Uterus (tissue), 4 donors: Measurements from ENCODE around the gene FOXP2. TPM values are rescaled to one million over a fixed set of nuclear protein-coding genes. Genes with fewer than 3 reads are reported as not detected.

ENCODE experiments used
- DNase-seq, 2 donors: peaks; one replicate each; pipeline ENCODE4 v3.0.0-alpha.2; 2019 to 2020
- H3K27ac ChIP-seq, 2 donors: fragments of 200-600 bp; sonication (generic); 1 replicate in 1 of 2; 2 replicates in 1 of 2; pipeline ENCODE4 v1.5.1; 2016 to 2018
- H3K27me3 ChIP-seq, 2 donors: fragments of 200-600 bp; sonication (generic); one replicate each; pipeline ENCODE4 v1.5.1; 2018 to 2019; ENCODE audit warnings: control low read depth in 1 of 2
- H3K36me3 ChIP-seq, 2 donors: fragments of 200-600 bp; sonication (generic); one replicate each; pipeline ENCODE4 v1.5.1; 2019; ENCODE audit warnings: control low read depth in 1 of 2
- H3K4me1 ChIP-seq, 2 donors: fragments of 200-600 bp; sonication (generic); one replicate each; pipeline ENCODE4 v1.5.1; 2018 to 2019; ENCODE audit warnings: control low read depth in 1 of 2
- H3K4me3 ChIP-seq, 2 donors: fragments of 200-600 bp; sonication (generic); 1 replicate in 1 of 2; 2 replicates in 1 of 2; pipeline ENCODE4 v1.5.1; 2018 to 2019; ENCODE audit warnings: mild to moderate bottlenecking in 1 of 2
- H3K9me3 ChIP-seq, 2 donors: fragments of 200-600 bp; sonication (generic); one replicate each; pipeline ENCODE4 v1.5.1; 2019; ENCODE audit warnings: control low read depth in 1 of 2
- POLR2A ChIP-seq, 2 donors: fragments of 450-650 bp; IDR thresholded peaks; one replicate each; pipeline ENCODE4 v1.6.1; 2016; ENCODE audit warnings: antibody characterized with exemption in 2 of 2, mild to moderate bottlenecking in 1 of 2, moderate library complexity in 1 of 2
- intact Hi-C: fragments of 100-400 bp; cut with DNase I; formaldehyde crosslinking; loops from one replicate; pipeline ENCODE4 v1.15.1; 2023; ENCODE audit warnings: low total_unique reads
- total RNA-seq, 4 donors: library from RNA; depleted of rRNA in 3 of 4; stranded (reverse); fragments of >200 nt in 3 of 4; gene quantifications; one replicate each; pipeline versions ENCODE4 v1.1.0 to v1.2.4, GENCODE V29; 2014 to 2023
- TF ChIP-seq, protein P1 (sequence below), 4 experiments: fragments of 200-600 bp in 2 of 4; fragments of 450-650 bp in 2 of 4; sonication (generic) in 2 of 4; IDR thresholded peaks; one replicate each; pipeline ENCODE4 v1.5.1; 2016 to 2019; ENCODE audit warnings: antibody characterized with exemption in 4 of 4, mild to moderate bottlenecking in 2 of 4, moderate library complexity in 1 of 4
- donor health status: DM: yes; HTN: yes; CAD: no.

Gene FOXP2
- 10 to 100 TPM; 17.6 to 59.3 (median 24.9) TPM for total RNA-seq

- TF ChIP-seq, protein P1, sequence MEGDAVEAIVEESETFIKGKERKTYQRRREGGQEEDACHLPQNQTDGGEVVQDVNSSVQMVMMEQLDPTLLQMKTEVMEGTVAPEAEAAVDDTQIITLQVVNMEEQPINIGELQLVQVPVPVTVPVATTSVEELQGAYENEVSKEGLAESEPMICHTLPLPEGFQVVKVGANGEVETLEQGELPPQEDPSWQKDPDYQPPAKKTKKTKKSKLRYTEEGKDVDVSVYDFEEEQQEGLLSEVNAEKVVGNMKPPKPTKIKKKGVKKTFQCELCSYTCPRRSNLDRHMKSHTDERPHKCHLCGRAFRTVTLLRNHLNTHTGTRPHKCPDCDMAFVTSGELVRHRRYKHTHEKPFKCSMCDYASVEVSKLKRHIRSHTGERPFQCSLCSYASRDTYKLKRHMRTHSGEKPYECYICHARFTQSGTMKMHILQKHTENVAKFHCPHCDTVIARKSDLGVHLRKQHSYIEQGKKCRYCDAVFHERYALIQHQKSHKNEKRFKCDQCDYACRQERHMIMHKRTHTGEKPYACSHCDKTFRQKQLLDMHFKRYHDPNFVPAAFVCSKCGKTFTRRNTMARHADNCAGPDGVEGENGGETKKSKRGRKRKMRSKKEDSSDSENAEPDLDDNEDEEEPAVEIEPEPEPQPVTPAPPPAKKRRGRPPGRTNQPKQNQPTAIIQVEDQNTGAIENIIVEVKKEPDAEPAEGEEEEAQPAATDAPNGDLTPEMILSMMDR (IDR thresholded peaks at IDR 0.05) = no peak
- no peak for TF ChIP-seq POLR2A (IDR thresholded peaks at IDR 0.05)
- Histone ChIP-seq H3K9me3 (no peaks in the 10 kb centered on the region), H3K4me3 (peak within 1 kb of the TSS; percentile 33 to 45), H3K4me1 (peaks cover 0 to 4% of the 10 kb centered on the region in 2 donors), H3K36me3 (no peaks in the 10 kb centered on the region), H3K27me3 (no peaks in the 10 kb centered on the region), H3K27ac (peak within 1 kb of the TSS; percentile 72 to 91)
- no peak for DNase-seq
- intact Hi-C loops = no loop called here
Measured at GRCh38 chr7:114414156-114415063, at the start of gene FOXP2. Gene FOXP2, plus strand, starts transcription at chr7:114414815. Its CDS starts 11,697 bp downstream, at chr7:114426512.

GRCh38 chr7:114365791-114366190 is 48.8 kb upstream of the FOXP2 start:
- intact Hi-C loops = no loop called here
- Histone ChIP-seq H3K27me3 (no peaks in the 10 kb centered on the region), H3K4me1 (no peaks in the 10 kb centered on the region), H3K27ac (no peak overlapping the region), H3K4me3 (no peak overlapping the region), H3K9me3 (no peaks in the 10 kb centered on the region), H3K36me3 (no peaks in the 10 kb centered on the region)
- TF ChIP-seq, protein P1 (IDR thresholded peaks at IDR 0.05) = no peak
- TF ChIP-seq POLR2A (IDR thresholded peaks at IDR 0.05) = no peak
- DNase-seq = no peak

- Histone ChIP-seq H3K4me1 (no peaks in the 10 kb centered on the region), H3K27ac (no peak overlapping the region), H3K4me3 (no peak overlapping the region), H3K9me3 (no peaks in the 10 kb centered on the region), H3K27me3 (no peaks in the 10 kb centered on the region), H3K36me3 (no peaks in the 10 kb centered on the region)
- intact Hi-C loops = no loop called here
- DNase-seq = no peak
- TF ChIP-seq, protein P1 (IDR thresholded peaks at IDR 0.05) = no peak
- TF ChIP-seq POLR2A (IDR thresholded peaks at IDR 0.05) = no peak
Measured at GRCh38 chr7:114368492-114368891, 46.1 kb upstream of the FOXP2 start.

DNA sequence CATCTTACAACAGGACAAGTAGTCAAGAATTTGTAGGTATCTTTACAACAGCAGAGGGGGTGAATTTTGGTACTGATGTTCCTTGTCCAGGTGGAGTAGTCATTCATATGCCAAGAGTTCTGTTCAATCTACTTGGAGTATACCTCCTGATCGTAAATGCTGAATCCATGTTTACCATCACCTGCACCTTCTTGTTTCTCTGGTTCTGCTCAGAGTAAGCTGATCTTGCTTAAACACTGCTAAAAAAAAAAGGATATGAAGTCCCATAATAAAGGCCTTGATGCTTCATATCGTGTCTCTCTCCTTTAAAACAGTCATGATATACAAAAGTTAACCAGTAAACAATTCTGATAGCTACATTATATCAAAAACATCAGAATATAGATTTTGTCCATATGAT is 45.3 kb upstream of the FOXP2 start:
- no peaks in the 10 kb centered on the region for H3K4me1 ChIP-seq
- intact Hi-C loops = no loop called here
- no peaks in the 10 kb centered on the region for H3K9me3 ChIP-seq
- TF ChIP-seq, protein P1 (IDR thresholded peaks at IDR 0.05) = no peak
- TF ChIP-seq POLR2A (IDR thresholded peaks at IDR 0.05) = no peak
- DNase-seq = no peak
- no peaks in the 10 kb centered on the region for H3K36me3 ChIP-seq
- no peak overlapping the region for H3K27ac ChIP-seq
- no peak overlapping the region for H3K4me3 ChIP-seq
- no peaks in the 10 kb centered on the region for H3K27me3 ChIP-seq

GRCh38 chr7:114372619-114373018 is 42.0 kb upstream of the FOXP2 start:
- Histone ChIP-seq H3K27me3 (no peaks in the 10 kb centered on the region), H3K4me1 (no peaks in the 10 kb centered on the region), H3K9me3 (no peaks in the 10 kb centered on the region), H3K36me3 (no peaks in the 10 kb centered on the region), H3K4me3 (no peak overlapping the region), H3K27ac (no peak overlapping the region)
- intact Hi-C loops = no loop called here
- TF ChIP-seq POLR2A (IDR thresholded peaks at IDR 0.05) = no peak
- TF ChIP-seq, protein P1 (IDR thresholded peaks at IDR 0.05) = no peak
- no peak for DNase-seq
